Subcutaneous abdominal adipose tissue (tissue), 5 donors: ENCODE results near the gene CACNA2D3.
"Not testable (repeated sequence)": the region's sequence is repeated elsewhere in the genome, so short reads cannot be mapped to it uniquely, and the experiment has no call there.

Source experiments
- H3K27ac ChIP-seq: one replicate; pipeline ENCODE4 v1.7.0; 2013; ENCODE audit warnings: low read depth, mild to moderate bottlenecking, inconsistent platforms, low read length, moderate library complexity
- H3K27me3 ChIP-seq, 5 donors: one replicate each; pipeline ENCODE4 v1.7.0; 2013; ENCODE audit warnings: low read length in 5 of 5, inconsistent platforms in 1 of 5; ENCODE audit not compliant: control insufficient read depth in 5 of 5, insufficient read depth in 4 of 5
- H3K36me3 ChIP-seq, 5 donors: one replicate each; pipeline ENCODE4 v1.7.0; 2013; ENCODE audit warnings: low read length in 5 of 5; ENCODE audit not compliant: control insufficient read depth in 5 of 5, insufficient read depth in 5 of 5
- H3K4me1 ChIP-seq, 5 donors: one replicate each; pipeline ENCODE4 v1.7.0; 2013; ENCODE audit warnings: low read length in 5 of 5, mild to moderate bottlenecking in 3 of 5, moderate library complexity in 1 of 5; ENCODE audit not compliant: control insufficient read depth in 5 of 5, insufficient read depth in 5 of 5
- H3K4me3 ChIP-seq, 5 donors: one replicate each; pipeline ENCODE4 v1.7.0; 2013; ENCODE audit warnings: low read length in 5 of 5, low read depth in 1 of 5
- H3K9ac ChIP-seq, 5 donors: one replicate each; pipeline ENCODE4 v1.7.0; 2013; ENCODE audit warnings: low read length in 5 of 5, mild to moderate bottlenecking in 4 of 5, moderate library complexity in 3 of 5
- H3K9me3 ChIP-seq, 5 donors: one replicate each; pipeline ENCODE4 v1.7.0; 2013; ENCODE audit warnings: low read length in 5 of 5; ENCODE audit not compliant: control insufficient read depth in 5 of 5
- donor health status: healthy.
- donor health status: healthy.
- donor health status: healthy.
- donor health status: healthy.
- donor health status: healthy.

The CACNA2D3 gene

GRCh38 chr3:54970895-54971294, 848.5 kb downstream of the CACNA2D3 start:
- H3K9ac ChIP-seq: no peak overlapping the region

GRCh38 chr3:54977439-54977838, 855.1 kb downstream of the CACNA2D3 start:
- Histone ChIP-seq H3K27ac (no peak overlapping the region), H3K36me3 (no peaks in the 10 kb centered on the region), H3K27me3 (no peaks in the 10 kb centered on the region), H3K9ac (no peak overlapping the region), H3K4me1 (no peaks in the 10 kb centered on the region), H3K4me3 (no peak overlapping the region), H3K9me3 (no peaks in the 10 kb centered on the region)

More at GRCh38 chr3:54970895-54971294, 848.5 kb downstream of the CACNA2D3 start:
- Histone ChIP-seq H3K4me1 (peaks cover 0 to 14% (median 11%) of the 10 kb centered on the region in 5 donors), H3K27me3 (no peaks in the 10 kb centered on the region), H3K27ac (no peak overlapping the region), H3K4me3 (no peak overlapping the region), H3K36me3 (no peaks in the 10 kb centered on the region), H3K9me3 (no peaks in the 10 kb centered on the region)

- not testable (repeated sequence) for H3K4me3 ChIP-seq, H3K9me3 ChIP-seq, H3K9ac ChIP-seq, H3K27me3 ChIP-seq, H3K4me1 ChIP-seq, H3K27ac ChIP-seq, H3K36me3 ChIP-seq
Observed at GRCh38 chr3:54977946-54978345, 855.6 kb downstream of the CACNA2D3 start.

- no peaks in the 10 kb centered on the region for H3K9me3 ChIP-seq
- no peak overlapping the region for H3K9ac ChIP-seq
- H3K4me3 ChIP-seq: no peak overlapping the region
- no peaks in the 10 kb centered on the region for H3K36me3 ChIP-seq
- H3K4me1 ChIP-seq: peaks cover 0 to 19% (median 1%) of the 10 kb centered on the region in 5 donors
- no peak overlapping the region for H3K27ac ChIP-seq
- no peaks in the 10 kb centered on the region for H3K27me3 ChIP-seq
Observed at GRCh38 chr3:54982807-54983206, 860.5 kb downstream of the CACNA2D3 start.

GRCh38 chr3:54983266-54984099, 861.1 kb downstream of the CACNA2D3 start:
- Histone ChIP-seq H3K4me3 (no peak overlapping the region), H3K27me3 (no peaks in the 10 kb centered on the region), H3K4me1 (peaks cover 3 to 26% (median 8%) of the 10 kb centered on the region in 5 donors), H3K9ac (no peak overlapping the region), H3K27ac (no peak overlapping the region), H3K36me3 (no peaks in the 10 kb centered on the region), H3K9me3 (no peaks in the 10 kb centered on the region)

GRCh38 chr3:54985856-54986255, 863.5 kb downstream of the CACNA2D3 start:
- Histone ChIP-seq H3K9me3 (no peaks in the 10 kb centered on the region), H3K27me3 (no peaks in the 10 kb centered on the region), H3K27ac (no peak overlapping the region), H3K9ac (no peak overlapping the region), H3K36me3 (no peaks in the 10 kb centered on the region), H3K4me3 (no peak overlapping the region), H3K4me1 (peaks cover 5 to 42% (median 21%) of the 10 kb centered on the region in 5 donors)

- Histone ChIP-seq H3K9me3 (no peaks in the 10 kb centered on the region), H3K27me3 (no peaks in the 10 kb centered on the region), H3K9ac (no peak overlapping the region), H3K27ac (no peak overlapping the region), H3K36me3 (no peaks in the 10 kb centered on the region), H3K4me1 (peaks cover 5 to 42% (median 21%) of the 10 kb centered on the region in 5 donors), H3K4me3 (no peak overlapping the region)
Observed at GRCh38 chr3:54986294-54986693, 863.9 kb downstream of the CACNA2D3 start.

GRCh38 chr3:54987719-54988118, 865.4 kb downstream of the CACNA2D3 start:
- Histone ChIP-seq H3K4me3 (no peak overlapping the region), H3K27ac (no peak overlapping the region), H3K4me1 (peaks cover 5 to 42% (median 21%) of the 10 kb centered on the region in 5 donors), H3K9ac (no peak overlapping the region), H3K36me3 (no peaks in the 10 kb centered on the region), H3K27me3 (no peaks in the 10 kb centered on the region), H3K9me3 (no peaks in the 10 kb centered on the region)

GRCh38 chr3:54988302-54988837, 866.0 kb downstream of the CACNA2D3 start:
- H3K9me3 ChIP-seq: no peaks in the 10 kb centered on the region
- H3K9ac ChIP-seq: no peak overlapping the region
- H3K27me3 ChIP-seq: no peaks in the 10 kb centered on the region
- H3K27ac ChIP-seq: no peak overlapping the region
- H3K4me1 ChIP-seq: peaks cover 5 to 42% (median 21%) of the 10 kb centered on the region in 5 donors
- H3K36me3 ChIP-seq: no peaks in the 10 kb centered on the region
- peak overlapping the region in 2 of 5 donors; percentile 21 to 29 for H3K4me3 ChIP-seq

GRCh38 chr3:54988838-54989630, 866.7 kb downstream of the CACNA2D3 start:
- Histone ChIP-seq H3K9ac (no peak overlapping the region), H3K27ac (peak overlapping the region; percentile 11), H3K36me3 (no peaks in the 10 kb centered on the region), H3K27me3 (no peaks in the 10 kb centered on the region), H3K9me3 (no peaks in the 10 kb centered on the region), H3K4me3 (peak overlapping the region in 2 of 5 donors; percentile 21 to 29), H3K4me1 (peaks cover 5 to 42% (median 21%) of the 10 kb centered on the region in 5 donors)
